NCI-H2081 treated with DMSO at 0.1 percent for 48 hours (cell line): ENCODE data around the gene ESYT1.
"Not testable (repeated sequence)": the region's sequence is repeated elsewhere in the genome, so short reads cannot be mapped to it uniquely, and the experiment has no call there.

ENCODE experiments used
- DNase-seq: peaks from one replicate; lab custom pipeline; 2025; lab: John Stamatoyannopoulos, UW

Gene ESYT1

DNA sequence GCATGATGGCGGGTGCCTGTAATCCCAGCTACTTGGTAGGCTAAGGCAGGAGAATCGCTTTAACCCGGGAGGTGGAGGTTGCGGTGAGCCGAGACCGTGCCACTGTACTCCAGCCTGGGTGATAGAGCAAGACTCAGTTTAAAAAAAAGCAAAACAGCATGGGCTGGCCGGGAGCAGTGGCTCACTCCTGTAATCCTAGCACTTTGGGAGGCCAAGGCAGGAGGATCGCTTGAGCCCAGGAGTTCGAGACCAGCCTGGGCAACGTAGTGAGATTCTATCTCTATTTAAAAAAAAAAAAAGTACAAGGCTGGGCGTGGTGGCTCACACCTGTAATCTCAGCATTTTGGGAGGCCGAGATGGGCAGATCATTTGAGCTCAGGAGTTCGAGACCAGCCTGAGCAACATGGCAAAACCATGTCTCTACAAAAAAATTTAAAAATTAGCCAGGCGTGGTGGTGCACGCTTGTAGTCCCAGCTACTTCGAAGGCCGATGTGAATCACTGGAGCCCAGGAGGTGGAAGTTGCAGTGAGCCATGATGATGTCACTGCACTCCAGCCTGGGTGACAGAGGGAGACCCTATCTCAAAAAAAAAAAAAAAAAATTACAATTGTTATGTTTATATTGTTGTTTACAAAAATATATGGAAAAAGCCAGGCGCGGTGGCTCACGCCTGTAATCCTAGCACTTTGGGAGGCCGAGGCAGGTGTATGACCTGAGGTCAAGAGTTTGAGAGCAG, 28.6 kb downstream of the ESYT1 start:
- DNase-seq = not testable (repeated sequence)

DNA sequence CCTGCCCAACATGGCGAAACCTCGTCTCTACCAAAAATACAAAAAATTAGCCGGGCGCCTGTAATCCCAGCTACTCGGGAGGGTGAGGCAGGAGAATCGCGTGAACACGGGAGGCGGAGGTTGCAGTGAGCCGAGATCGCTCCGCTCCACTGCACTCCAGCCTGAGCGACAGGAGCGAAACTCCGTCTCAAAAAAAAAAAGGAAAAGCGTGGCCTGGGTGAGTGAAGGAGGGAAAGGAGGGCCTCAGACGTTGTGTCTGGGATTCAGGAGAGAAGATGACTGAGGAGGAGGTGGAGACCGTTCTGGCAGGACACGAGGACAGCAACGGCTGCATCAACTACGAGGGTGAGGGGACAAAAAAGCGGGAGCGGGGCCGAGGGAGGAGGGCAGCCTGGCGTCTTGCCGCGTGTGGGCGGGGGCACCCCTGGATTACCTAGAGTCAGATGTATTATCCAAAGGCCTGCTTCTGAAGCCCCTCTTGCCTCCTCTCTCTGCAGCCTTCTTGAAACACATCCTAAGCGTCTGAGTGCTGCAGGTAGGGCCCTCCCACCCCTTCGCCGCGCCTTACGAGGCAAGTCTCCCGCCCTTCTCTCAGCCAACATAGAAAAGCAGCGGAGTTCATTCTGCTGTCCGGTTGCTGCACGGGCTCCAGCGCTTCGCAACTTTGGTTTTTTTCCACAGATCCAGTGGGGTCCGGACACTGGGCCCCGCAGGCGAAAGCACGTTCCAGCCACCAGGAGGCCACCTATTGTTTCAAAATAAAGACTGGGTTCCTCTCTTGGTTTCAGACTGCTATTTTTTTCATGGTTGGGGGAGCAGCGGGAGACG, 29.3 kb downstream of the ESYT1 start:
- peak; percentile 20 for DNase-seq

- peak; percentile 89 for DNase-seq
Measured at GRCh38 chr12:56158029-56158925, 30.2 kb downstream of the ESYT1 start, which contains the start of gene MYL6. TSS of gene MYL6 (plus strand) at chr12:56158359. CDS start at chr12:56158402, 43 bp downstream.

- DNase-seq = no peak
Measured at GRCh38 chr12:56158926-56159461, 30.9 kb downstream of the ESYT1 start.

GRCh38 chr12:56159482-56160192, 31.6 kb downstream of the ESYT1 start:
- DNase-seq = no peak

GRCh38 chr12:56160193-56160763, 32.2 kb downstream of the ESYT1 start:
- DNase-seq = no peak

GRCh38 chr12:56160894-56161689, 33.0 kb downstream of the ESYT1 start:
- no peak for DNase-seq

DNA sequence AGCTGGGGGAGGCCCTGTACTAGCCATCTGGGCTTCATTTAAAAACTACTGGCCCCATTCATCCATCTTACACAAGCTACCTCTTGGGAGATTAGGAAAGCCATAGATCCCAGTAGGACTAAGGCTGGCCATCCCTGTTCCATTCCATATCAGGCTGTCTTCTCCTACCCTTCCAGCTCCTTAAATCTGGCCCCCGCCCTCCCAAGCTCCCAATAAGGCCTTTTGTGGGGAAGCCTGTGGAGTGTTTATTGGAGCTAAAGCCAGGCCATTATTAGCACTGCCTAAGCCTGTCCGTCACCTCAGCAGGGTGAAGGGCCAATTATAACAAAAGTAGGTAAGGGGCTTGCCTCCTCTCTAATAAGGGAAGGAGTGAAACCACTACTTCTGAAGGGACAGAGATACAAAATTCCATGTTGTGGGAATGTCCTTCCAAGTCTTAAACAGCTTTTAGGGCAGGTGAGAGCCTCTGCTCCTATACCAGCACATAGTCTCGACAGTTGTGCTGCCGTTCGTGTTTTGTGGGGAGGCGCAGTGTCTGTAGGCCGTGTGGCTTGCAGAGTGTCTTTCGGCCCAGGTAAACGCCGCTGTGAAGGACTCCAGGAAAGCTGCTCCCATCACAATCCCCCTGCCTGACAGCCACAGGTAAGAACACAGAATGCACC, 33.8 kb downstream of the ESYT1 start:
- DNase-seq = no peak

GRCh38 chr12:56162468-56163290, 34.6 kb downstream of the ESYT1 start:
- no peak for DNase-seq

DNA sequence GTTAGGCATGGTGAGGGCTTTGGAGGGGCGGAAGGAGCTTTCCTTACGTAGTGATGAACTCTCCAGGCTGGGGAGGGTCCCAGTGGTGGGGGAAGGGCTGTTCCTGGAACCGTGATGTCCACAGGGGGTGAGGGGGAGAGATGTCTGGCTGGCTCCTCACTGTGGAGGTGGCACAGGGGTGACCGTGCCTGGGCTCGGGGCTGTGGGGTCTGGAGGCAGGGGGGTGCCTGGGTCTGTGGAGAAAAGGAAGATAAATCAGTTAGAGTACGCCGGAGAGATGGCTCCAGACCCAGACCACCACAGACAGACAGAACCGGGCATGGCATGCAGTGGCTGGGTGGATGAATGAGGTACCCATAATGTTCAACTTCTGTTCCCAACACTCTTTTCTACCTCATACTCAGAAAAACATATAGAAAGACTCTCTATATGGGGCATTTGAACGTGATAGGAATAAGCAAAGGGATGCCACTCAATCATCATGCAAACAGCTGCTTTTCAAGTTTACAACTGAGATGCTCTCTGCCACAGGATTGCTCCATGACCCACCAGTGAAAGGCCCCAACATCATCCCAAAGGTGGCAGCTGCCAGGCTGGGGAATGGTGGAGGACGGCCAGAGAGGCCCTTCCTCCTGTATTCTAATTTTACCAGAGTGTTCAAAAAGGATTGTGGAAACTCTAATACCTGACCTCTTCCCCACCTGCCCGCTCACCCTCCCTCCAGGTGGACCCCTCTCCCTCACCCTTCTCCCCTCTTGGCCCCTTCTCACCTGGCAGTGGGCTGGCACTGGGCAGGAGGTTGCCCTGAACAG, 35.7 kb downstream of the ESYT1 start:
- no peak for DNase-seq

GRCh38 chr12:56164345-56164729, 36.3 kb downstream of the ESYT1 start:
- DNase-seq = no peak

DNA sequence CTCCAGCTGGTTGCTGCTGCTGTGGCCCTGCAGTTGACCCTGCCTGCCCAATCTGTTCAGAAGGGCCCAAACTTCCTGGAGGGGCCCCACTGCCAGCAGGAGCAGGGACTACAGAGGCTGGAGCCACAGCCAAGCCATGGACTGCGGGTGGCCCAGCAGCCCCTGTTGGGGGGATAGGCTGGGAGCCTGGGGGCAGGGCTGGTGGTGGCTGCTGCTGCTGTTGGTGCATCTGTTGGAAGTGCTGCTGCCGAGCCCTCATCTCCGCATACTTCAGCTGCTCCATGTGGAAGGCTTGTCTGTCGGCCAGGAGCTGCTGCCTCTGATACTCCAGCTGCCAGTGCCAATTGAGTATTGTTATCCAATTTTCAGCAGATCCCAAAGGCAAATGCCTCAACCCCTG, 37.3 kb downstream of the ESYT1 start:
- DNase-seq = no peak

DNA sequence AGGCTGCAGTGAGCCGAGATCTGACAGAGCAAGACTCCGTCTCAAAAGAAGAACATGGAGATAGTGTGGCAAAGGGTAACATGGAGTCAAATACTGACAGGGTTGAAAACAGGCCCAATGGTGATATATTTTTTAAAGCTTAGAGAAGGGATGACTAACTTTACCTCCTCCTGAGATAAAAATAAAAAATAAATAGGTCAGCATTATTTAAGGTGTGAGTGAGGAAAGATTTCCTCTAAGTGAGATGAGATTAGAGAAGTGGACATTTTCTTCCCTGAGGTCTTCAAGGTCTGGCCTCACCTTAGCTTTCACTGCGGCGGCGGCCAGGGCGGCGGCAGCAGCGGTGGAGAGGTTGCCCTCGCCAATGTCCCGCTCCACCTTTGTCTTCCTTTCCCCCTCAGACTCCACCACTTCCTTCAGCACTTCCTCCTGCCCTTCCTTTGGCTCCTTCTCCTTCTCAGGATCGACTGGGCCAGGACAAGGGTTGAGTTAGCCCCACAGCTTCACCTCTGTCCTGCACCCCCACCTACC, 41.2 kb downstream of the ESYT1 start:
- no peak for DNase-seq

DNA sequence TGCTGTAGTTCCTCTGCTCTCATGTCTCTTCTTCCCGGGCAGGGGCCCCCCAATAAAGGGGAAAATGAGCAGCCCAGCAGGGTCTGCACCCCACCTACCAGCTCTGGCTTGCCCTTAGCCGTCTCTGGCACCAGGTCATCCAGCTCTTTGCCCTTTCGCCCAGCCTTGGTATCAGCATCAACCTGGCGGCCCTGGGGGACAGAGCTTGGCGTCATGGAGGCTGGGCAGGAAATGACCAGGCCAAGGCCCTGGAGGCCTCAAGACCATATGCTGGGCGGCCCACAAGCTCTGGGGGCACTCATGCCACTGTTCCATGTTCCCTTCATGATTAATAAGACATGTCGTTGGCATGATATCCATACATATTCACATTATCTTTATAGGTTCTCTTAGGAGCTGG, 44.8 kb downstream of the ESYT1 start:
- DNase-seq = no peak

GRCh38 chr12:56178347-56178746, 50.3 kb downstream of the ESYT1 start:
- no peak for DNase-seq

DNA sequence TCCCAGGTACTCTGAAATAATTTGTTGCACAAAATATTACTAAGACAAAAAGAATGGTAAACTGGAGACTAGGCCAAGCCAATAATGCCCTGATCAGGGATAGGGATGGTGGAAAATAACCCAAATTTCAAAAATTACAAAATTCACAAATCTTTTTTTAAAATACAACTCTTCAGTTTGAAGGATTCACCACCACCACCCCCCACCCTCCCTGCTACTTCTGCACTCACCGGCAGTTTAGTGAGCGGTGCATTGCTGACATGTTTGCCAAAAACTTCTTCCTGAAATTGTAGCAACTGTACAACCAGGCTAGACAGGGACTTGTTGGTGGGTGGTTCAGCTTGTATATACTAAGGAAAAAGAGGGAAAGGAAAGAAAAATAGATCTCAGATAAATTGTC, 58.9 kb downstream of the ESYT1 start:
- DNase-seq = no peak

DNA sequence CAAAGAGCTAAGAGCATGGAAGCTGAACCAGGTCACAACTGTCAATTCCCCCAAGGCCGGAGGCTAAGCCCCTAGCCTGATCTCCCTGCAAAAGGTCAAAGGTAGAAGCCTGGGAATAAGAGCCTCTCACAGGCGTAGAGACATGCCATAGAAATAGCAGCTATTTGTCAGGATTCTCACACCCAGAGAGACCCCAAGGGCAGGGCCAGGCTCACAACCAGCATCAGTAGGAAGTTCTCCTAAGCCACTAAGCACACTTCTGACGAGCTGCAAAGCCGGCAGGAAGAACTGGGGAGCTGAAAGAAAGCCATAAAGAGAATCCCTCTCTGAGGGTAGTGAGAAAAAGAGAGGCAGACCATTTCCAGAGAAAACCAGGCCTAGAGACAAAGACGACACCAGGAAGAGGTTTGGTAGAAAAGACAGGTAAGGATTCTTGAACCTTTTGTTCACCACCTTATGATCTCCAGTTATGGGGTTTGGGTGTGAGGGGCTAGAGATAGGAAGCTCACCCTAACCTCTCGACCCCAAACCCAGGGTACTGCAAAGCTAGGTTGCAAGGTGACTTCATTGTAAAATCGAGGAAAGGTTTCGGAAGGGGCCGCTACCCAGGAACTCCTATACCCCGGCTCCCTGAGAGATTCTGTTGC, 60.2 kb downstream of the ESYT1 start:
- DNase-seq = no peak
